ENCODE results near the gene TMA7B. TPM values are rescaled to one million over a fixed set of nuclear protein-coding genes. Genes with fewer than 3 reads are reported as not detected.
"Not testable (repeated sequence)": the region's sequence is repeated elsewhere in the genome, so short reads cannot be mapped to it uniquely, and the experiment has no call there.

Gene TMA7B
- total and polyA plus RNA-seq, 10 of the 15 experiments (the other 5 are each of a cell fraction or from before 2014, with no cell fraction given) = 0.33 to 2.9 (median 1.8) TPM

DNA sequence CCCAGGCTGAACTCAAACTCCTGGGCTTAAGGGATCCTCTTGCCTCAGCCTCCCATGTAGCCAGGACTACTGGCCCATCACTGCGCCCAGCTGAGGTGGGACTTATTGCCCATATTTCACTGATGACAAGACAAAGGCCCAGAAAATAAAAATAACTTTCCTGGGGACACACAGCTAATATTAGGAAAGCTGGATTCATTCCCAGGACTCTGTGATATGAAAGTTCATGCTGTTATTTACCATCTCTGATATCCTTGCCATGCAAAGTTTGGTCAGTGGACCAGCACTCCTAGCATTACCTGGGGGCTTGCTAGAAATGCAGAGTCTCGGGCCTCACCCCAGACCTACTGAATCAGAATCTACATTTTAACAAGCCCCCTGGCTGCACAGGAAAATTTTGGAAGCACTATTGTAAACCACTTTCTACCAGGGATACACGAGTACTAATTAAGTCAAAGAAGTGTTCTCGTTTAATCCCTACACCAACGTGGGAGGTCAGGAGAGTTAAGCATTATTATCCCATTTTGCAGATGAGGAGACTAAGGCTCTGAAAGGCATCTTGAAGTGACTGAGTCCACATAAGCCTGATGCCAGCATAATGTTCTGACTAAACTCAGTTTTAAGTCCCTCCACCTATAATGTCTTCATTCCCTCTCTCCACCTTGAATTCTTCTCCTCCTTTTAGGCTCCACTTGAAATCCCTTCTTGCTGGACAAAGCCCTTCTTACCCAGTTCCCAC, 32.1 kb downstream of the TMA7B start:
- POLR2A ChIA-PET = no interaction called here
- H3K9me3 ChIP-seq (replicated peaks; ENCODE audit: control insufficient read depth, insufficient read depth, low read length) = no peaks in the 10 kb centered on the region
- no peak overlapping the region for H3K9ac ChIP-seq (ENCODE audit: control insufficient read depth, insufficient read depth, low read length)
- no peak overlapping the region for H3K27ac ChIP-seq (ENCODE audit: control insufficient read depth, insufficient read depth)
- SMC1A ChIA-PET (ENCODE audit: uncharacterized antibody, unreplicated experiment) = interaction anchor here (1.5 kb wide), 1 partner anchor 27 kb away, joined by 3 read pairs; no protein-coding TSS in a partner anchor
- H3K4me3 ChIP-seq = no peak overlapping the region
- no peak for TF ChIP-seq IKZF1 (conservative IDR thresholded peaks at IDR 0.05)
- TF ChIP-seq ZNF217 (IDR thresholded peaks at IDR 0.05) = no peak
- no peak for TF ChIP-seq MYC (IDR thresholded peaks at IDR 0.05; ENCODE audit: insufficient read depth, insufficient read length, insufficient replicate concordance, low read length, severe bottlenecking)
- TF ChIP-seq RB1 (IDR thresholded peaks at IDR 0.05; ENCODE audit: borderline replicate concordance) = no peak
- TF ChIP-seq, protein P1, sequence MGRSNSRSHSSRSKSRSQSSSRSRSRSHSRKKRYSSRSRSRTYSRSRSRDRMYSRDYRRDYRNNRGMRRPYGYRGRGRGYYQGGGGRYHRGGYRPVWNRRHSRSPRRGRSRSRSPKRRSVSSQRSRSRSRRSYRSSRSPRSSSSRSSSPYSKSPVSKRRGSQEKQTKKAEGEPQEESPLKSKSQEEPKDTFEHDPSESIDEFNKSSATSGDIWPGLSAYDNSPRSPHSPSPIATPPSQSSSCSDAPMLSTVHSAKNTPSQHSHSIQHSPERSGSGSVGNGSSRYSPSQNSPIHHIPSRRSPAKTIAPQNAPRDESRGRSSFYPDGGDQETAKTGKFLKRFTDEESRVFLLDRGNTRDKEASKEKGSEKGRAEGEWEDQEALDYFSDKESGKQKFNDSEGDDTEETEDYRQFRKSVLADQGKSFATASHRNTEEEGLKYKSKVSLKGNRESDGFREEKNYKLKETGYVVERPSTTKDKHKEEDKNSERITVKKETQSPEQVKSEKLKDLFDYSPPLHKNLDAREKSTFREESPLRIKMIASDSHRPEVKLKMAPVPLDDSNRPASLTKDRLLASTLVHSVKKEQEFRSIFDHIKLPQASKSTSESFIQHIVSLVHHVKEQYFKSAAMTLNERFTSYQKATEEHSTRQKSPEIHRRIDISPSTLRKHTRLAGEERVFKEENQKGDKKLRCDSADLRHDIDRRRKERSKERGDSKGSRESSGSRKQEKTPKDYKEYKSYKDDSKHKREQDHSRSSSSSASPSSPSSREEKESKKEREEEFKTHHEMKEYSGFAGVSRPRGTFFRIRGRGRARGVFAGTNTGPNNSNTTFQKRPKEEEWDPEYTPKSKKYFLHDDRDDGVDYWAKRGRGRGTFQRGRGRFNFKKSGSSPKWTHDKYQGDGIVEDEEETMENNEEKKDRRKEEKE (IDR thresholded peaks at IDR 0.05) = no peak
- no peak for TF ChIP-seq FOS (IDR thresholded peaks at IDR 0.05; ENCODE audit: borderline replicate concordance, extremely low read depth, insufficient read length)
- no peak for TF ChIP-seq ATF7 (IDR thresholded peaks at IDR 0.05; ENCODE audit: low read depth)
- no peak for TF ChIP-seq ZBED1 (IDR thresholded peaks at IDR 0.05; ENCODE audit: borderline replicate concordance)
- TF ChIP-seq EED (IDR thresholded peaks at IDR 0.05; ENCODE audit: low read depth) = no peak
- TF ChIP-seq BRCA1 (IDR thresholded peaks at IDR 0.05; ENCODE audit: low read depth, low read length) = no peak
- TF ChIP-seq EZH2 (IDR thresholded peaks at IDR 0.05; ENCODE audit: borderline replicate concordance, control insufficient read depth, low read depth, low read length) = no peak
- no peak for TF ChIP-seq BMI1 (IDR thresholded peaks at IDR 0.05; ENCODE audit: borderline replicate concordance)
- no peak for TF ChIP-seq WRNIP1 (IDR thresholded peaks at IDR 0.05; ENCODE audit: borderline replicate concordance, low read depth, low read length)
- TF ChIP-seq ETV6 (conservative IDR thresholded peaks at IDR 0.05 in 1 of 2, IDR thresholded peaks at IDR 0.05 in 1 of 2; ENCODE audit: borderline replicate concordance in 1 of 2, low read depth in 1 of 2) = no peak
- no peak for TF ChIP-seq PML (IDR thresholded peaks at IDR 0.05; ENCODE audit: low read length)
- FAIRE-seq (no peak), ATAC-seq (no peak), DNase-seq (ENCODE audit: low read depth, low spot score) (no peak)
- H3K27me3 ChIP-seq (replicated peaks in 1 of 2; ENCODE audit: control insufficient read depth in 2 of 2, insufficient read depth in 2 of 2, low read length in 1 of 2) = peaks cover 3 to 6% of the 10 kb centered on the region in 2 experiments
- WGBS (ENCODE audit: insufficient coverage, insufficient replicate concordance, low lambda C conversion rate, missing lambda C conversion rate) = 29% methylated on average over 5 of the region's 5 CpGs
- no peaks in the 10 kb centered on the region for H3K4me1 ChIP-seq (ENCODE audit: control insufficient read depth, insufficient read depth, low read length)
- no TSS peak for BruUV-seq (replicated peaks)
- RAD21 ChIA-PET (ENCODE audit: unreplicated experiment) = no interaction called here
- no peak overlapping the region for H2AFZ ChIP-seq (ENCODE audit: control insufficient read depth, low read depth, low read length)
- intact Hi-C loops (cut with micrococcal nuclease; ENCODE audit: unreplicated experiment) = no loop called here
- H3K4me2 ChIP-seq (ENCODE audit: control insufficient read depth, insufficient read depth) = no peak overlapping the region
- H3K36me3 ChIP-seq (ENCODE audit: control insufficient read depth in 2 of 2, insufficient read depth in 2 of 2, low read length in 1 of 2) = no peaks in the 10 kb centered on the region
- H4K20me1 ChIP-seq (ENCODE audit: control insufficient read depth, insufficient read depth) = no peaks in the 10 kb centered on the region
- CTCF ChIA-PET = interaction anchor here (1.0 to 1.8 kb wide), 3 partner anchors 20 to 59 kb away, joined by 3 to 10 read pairs (median 5); no protein-coding TSS in a partner anchor
- in situ Hi-C loops (cut with MboI) = no loop called here
- no peaks in the 10 kb centered on the region for H3K79me2 ChIP-seq (ENCODE audit: control insufficient read depth, insufficient read depth, low read length)

DNA sequence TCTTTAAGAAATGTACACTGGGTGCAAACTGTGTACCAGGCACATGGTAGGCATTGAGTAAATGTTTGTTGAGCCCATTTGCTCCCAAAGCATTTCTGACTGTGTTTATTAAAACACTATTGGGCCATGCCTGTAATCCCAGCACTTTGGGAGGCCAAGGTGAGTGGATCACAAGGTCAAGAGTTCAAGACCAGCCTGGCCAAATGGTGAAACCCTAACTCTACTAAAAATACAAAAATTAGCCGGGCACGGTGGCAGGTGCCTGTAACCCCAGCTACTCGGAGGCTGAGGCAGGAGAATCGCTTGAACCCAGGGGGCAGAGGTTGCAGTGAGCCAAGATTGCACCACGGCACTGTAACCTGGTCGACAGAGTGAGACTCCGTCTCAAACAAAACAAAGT, 32.7 kb downstream of the TMA7B start:
- SMC1A ChIA-PET (ENCODE audit: uncharacterized antibody, unreplicated experiment); H3K27ac ChIP-seq (ENCODE audit: control insufficient read depth, insufficient read depth); H3K9ac ChIP-seq (ENCODE audit: control insufficient read depth, insufficient read depth, low read length); POLR2A ChIA-PET; RAD21 ChIA-PET (ENCODE audit: unreplicated experiment); DNase-seq (ENCODE audit: low read depth, low spot score); H3K4me3 ChIP-seq; H3K36me3 ChIP-seq (ENCODE audit: control insufficient read depth in 2 of 2, insufficient read depth in 2 of 2, low read length in 1 of 2); H2AFZ ChIP-seq (ENCODE audit: control insufficient read depth, low read depth, low read length); H4K20me1 ChIP-seq (ENCODE audit: control insufficient read depth, insufficient read depth); H3K27me3 ChIP-seq (replicated peaks in 1 of 2; ENCODE audit: control insufficient read depth in 2 of 2, insufficient read depth in 2 of 2, low read length in 1 of 2); intact Hi-C loops (cut with micrococcal nuclease; ENCODE audit: unreplicated experiment); H3K4me1 ChIP-seq (ENCODE audit: control insufficient read depth, insufficient read depth, low read length); H3K9me3 ChIP-seq (replicated peaks; ENCODE audit: control insufficient read depth, insufficient read depth, low read length); in situ Hi-C loops (cut with MboI); FAIRE-seq; BruUV-seq (replicated peaks); H3K79me2 ChIP-seq (ENCODE audit: control insufficient read depth, insufficient read depth, low read length); ATAC-seq; H3K4me2 ChIP-seq (ENCODE audit: control insufficient read depth, insufficient read depth): not testable (repeated sequence)
- CTCF ChIA-PET = interaction anchor here (1.8 kb wide), 1 partner anchor 32 kb away, joined by 10 read pairs; no protein-coding TSS in a partner anchor
- 88% methylated on average over 7 of the region's 7 CpGs for WGBS (ENCODE audit: insufficient coverage, insufficient replicate concordance, low lambda C conversion rate, missing lambda C conversion rate)

Measured in GM12878 (cell line).